Measurements from ENCODE around the gene TSC22D1.

Gene TSC22D1

DNA sequence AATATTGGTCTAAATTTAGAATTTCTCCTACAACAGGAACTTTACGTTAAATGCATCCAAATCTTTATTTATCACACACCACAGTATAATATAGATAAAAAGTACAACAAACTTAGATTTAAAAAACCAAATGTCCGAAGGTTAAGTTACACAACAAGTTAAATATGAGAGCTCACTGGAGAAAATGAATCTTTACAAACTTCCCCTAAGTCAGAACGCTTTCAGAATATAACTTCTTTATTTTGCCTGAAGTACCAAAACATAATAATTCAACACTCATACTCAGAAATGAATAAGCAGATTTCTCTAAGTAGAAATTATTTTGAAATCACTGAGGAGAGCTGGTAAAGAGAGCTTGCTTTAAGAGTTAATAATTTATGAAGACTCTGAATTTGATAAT lies 33.8 kb downstream of the TSC22D1 start:
- no peak for DNase-seq (ENCODE audit: low read depth, low spot score)
- ChIA-PET POLR2A (no interaction called here), CTCF (interaction anchor here (0.9 to 2.7 kb wide), 2 partner anchors 19 to 59 kb away, joined by 3 to 11 read pairs; no protein-coding TSS in a partner anchor)
- no peak overlapping the region for H3K4me3 ChIP-seq (ENCODE audit: low read depth, low read length)
- TF ChIP-seq, protein P1, sequence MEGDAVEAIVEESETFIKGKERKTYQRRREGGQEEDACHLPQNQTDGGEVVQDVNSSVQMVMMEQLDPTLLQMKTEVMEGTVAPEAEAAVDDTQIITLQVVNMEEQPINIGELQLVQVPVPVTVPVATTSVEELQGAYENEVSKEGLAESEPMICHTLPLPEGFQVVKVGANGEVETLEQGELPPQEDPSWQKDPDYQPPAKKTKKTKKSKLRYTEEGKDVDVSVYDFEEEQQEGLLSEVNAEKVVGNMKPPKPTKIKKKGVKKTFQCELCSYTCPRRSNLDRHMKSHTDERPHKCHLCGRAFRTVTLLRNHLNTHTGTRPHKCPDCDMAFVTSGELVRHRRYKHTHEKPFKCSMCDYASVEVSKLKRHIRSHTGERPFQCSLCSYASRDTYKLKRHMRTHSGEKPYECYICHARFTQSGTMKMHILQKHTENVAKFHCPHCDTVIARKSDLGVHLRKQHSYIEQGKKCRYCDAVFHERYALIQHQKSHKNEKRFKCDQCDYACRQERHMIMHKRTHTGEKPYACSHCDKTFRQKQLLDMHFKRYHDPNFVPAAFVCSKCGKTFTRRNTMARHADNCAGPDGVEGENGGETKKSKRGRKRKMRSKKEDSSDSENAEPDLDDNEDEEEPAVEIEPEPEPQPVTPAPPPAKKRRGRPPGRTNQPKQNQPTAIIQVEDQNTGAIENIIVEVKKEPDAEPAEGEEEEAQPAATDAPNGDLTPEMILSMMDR (IDR thresholded peaks at IDR 0.05; ENCODE audit: insufficient read depth, low read length, missing control alignments): no peak

DNA sequence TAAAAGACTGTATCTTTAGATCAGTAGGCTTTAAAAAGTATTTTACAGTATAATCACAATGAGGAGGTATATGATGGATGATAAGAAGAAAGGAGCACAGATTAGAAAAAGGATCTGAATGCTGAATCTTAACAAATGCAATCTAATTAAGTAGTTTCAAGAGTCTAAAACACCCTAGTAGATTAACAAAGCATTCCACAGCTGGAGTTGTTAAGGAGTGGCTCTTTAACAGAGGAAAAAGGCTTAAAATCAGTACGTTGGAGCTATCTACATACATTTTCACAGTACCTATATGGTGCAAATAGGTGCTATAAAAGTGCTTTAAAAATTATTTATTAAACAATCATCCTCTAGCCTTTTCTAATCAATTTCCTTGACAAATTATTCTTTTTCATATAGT lies 34.5 kb downstream of the TSC22D1 start:
- TF ChIP-seq, protein P1 (IDR thresholded peaks at IDR 0.05; ENCODE audit: insufficient read depth, low read length, missing control alignments): no peak
- no peak overlapping the region for H3K4me3 ChIP-seq (ENCODE audit: low read depth, low read length)
- ChIA-PET POLR2A (no interaction called here), CTCF (interaction anchor here (0.8 to 2.7 kb wide), 2 partner anchors 10 to 18 kb away, joined by 3 to 11 read pairs; no protein-coding TSS in a partner anchor)
- DNase-seq (ENCODE audit: low read depth, low spot score): no peak

DNA sequence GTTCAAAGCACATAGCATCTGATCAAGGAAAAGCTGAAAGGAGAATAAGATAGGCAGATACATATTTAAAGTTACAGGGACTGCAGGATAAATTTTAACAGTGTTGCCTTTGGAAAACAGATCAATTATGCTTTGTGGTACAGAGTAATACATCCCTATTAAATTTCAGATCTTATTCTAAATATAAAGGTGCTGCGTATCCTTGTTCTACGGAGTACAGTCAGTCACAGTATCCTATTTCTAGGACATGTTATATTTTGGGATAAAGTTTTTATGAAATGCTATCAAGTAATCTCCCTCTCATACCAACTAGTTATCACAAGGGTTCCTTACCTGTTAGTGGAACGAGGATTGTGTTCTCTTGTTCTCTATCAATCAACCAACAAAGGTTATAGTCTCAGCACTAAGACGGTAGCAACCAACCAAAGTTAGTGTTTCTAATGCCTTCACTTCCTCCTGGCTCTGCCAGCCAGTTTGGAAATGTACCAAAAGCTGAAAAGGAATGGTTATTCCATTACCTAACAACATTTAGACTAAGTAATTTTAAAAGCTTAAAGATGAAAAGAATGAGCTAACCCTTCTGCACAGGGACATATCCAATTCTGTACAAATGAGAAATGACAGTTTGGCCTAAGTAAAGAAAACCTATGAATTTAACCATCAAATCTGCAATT lies 35.2 kb downstream of the TSC22D1 start:
- H3K4me3 ChIP-seq (ENCODE audit: low read depth, low read length): no peak overlapping the region
- POLR2A ChIA-PET: no interaction called here
- TF ChIP-seq, protein P1 (IDR thresholded peaks at IDR 0.05; ENCODE audit: insufficient read depth, low read length, missing control alignments): no peak
- DNase-seq (ENCODE audit: low read depth, low spot score): no peak
- CTCF ChIA-PET: interaction anchor here (0.8 to 2.7 kb wide), 4 partner anchors 10 to 429 kb away, joined by 3 to 11 read pairs (median 5); no protein-coding TSS in a partner anchor

DNA sequence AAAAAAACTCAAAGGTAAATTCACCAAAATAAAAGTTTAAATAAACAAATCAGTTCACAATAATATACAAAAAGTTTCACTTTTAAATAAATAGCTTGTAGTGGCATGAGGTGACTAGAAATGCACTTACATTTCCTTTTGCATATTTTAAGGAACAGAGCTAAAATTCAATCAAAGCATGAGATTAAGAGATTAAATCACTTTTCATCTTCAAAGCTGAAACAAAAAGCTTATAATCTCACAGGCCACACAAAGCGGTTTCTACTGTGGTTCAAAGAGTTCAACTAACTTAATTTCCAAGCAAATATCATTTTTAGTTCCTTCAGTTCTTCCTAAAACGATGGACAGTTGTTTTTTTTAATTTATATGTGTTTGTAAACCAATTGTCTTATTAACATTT lies 38.9 kb downstream of the TSC22D1 start:
- DNase-seq (ENCODE audit: low read depth, low spot score): no peak
- no peak overlapping the region for H3K4me3 ChIP-seq (ENCODE audit: low read depth, low read length)
- CTCF ChIA-PET: interaction anchor here (1.2 to 1.4 kb wide), 2 partner anchors 9 to 14 kb away, joined by 3 to 4 read pairs; no protein-coding TSS in a partner anchor
- TF ChIP-seq, protein P1 (IDR thresholded peaks at IDR 0.05; ENCODE audit: insufficient read depth, low read length, missing control alignments): no peak
- POLR2A ChIA-PET: no interaction called here

DNA sequence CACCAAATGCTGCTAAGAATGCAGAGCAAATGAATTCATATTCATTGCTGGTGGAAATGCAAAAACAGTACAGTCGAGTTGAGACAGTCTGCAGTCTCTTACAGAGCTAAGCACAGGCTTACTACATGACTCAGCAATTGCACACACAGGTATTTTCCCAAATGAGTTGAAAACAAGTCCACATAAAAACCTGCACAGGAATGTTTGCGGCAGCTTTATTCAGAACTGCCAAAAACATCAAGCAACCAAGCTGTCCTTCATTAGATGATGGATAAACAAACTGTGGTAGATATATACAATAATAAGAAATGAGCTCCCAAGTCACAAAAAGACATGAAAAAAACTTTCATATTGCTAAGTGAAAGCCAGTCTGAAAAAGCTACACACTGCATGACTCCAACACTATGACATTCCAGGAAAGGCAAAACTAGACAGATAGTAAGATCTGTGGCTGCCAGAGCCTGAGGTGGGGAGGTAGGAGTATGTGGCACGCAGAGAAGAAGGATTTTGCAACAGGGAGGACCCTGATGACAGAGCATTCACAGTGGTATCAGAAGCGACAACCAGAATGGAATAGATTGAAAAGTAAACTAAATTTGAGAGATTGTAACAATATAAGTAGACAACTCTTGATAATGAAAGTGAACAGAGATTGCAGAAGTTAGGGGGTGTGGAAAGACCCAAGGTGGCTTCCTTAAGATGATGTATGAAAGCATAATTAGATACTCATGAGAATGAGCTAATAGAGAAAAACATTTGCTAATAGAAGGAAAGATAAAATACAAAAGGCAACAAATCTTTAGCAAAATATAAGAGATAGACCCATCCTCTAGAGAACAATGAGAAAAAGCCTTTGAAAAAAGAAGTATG lies 52.7 kb downstream of the TSC22D1 start:
- H3K4me3 ChIP-seq (ENCODE audit: low read depth, low read length): no peak overlapping the region

More for the DNA sequence above, 52.7 kb downstream of the TSC22D1 start:
- POLR2A ChIA-PET: interaction anchor here (0.6 kb wide), 1 partner anchor 228 kb away, joined by 3 read pairs; no protein-coding TSS in a partner anchor
- CTCF ChIA-PET: interaction anchor here (0.7 to 2.8 kb wide), 7 partner anchors 10 to 450 kb away, joined by 3 to 11 read pairs (median 4); no protein-coding TSS in a partner anchor
- TF ChIP-seq, protein P1 (IDR thresholded peaks at IDR 0.05; ENCODE audit: insufficient read depth, low read length, missing control alignments): no peak
- DNase-seq (ENCODE audit: low read depth, low spot score): peak; percentile 33

All from AG04449 (cell line).